Small intestine (tissue), 16 donors: ENCODE results near the gene GAS2. TPM values are rescaled to one million over a fixed set of nuclear protein-coding genes. Genes with fewer than 3 reads are reported as not detected.

Experiments used
- DNase-seq, 2 donors: peaks; one replicate each; pipeline versions ENCODE4 v3.0.0 to v3.0.0-alpha.2; 2013
- FAIRE-seq: peaks from 2 replicates; lab custom pipeline; 2012; peaks lifted over from hg19 to GRCh38; lab: Jason Lieb, UNC
- H3K27ac ChIP-seq, 3 donors: one replicate each; pipeline ENCODE4 v1.5.1; 2013; ENCODE audit warnings: low read length in 2 of 3, mild to moderate bottlenecking in 2 of 3, control low read depth in 1 of 3, inconsistent platforms in 1 of 3, low read depth in 1 of 3, moderate library complexity in 1 of 3
- H3K27me3 ChIP-seq, 3 donors: one replicate each; pipeline ENCODE4 v1.6.1; 2013; ENCODE audit warnings: low read length in 3 of 3, inconsistent platforms in 1 of 3; ENCODE audit not compliant: control insufficient read depth in 3 of 3, insufficient read depth in 3 of 3
- H3K36me3 ChIP-seq, 3 donors: one replicate each; pipeline ENCODE4 v1.6.1; 2013; ENCODE audit warnings: low read length in 3 of 3, inconsistent platforms in 1 of 3, low read depth in 1 of 3, mild to moderate bottlenecking in 1 of 3, moderate library complexity in 1 of 3; ENCODE audit not compliant: control insufficient read depth in 3 of 3, insufficient read depth in 2 of 3
- H3K4me1 ChIP-seq, 3 donors: one replicate each; pipeline ENCODE4 v1.6.1; 2013; ENCODE audit warnings: low read length in 2 of 3, inconsistent platforms in 1 of 3, low read depth in 1 of 3, mild to moderate bottlenecking in 1 of 3, moderate library complexity in 1 of 3; ENCODE audit not compliant: control insufficient read depth in 3 of 3, insufficient read depth in 2 of 3
- H3K4me3 ChIP-seq, 3 donors: one replicate each; pipeline ENCODE4 v1.5.1; 2013; ENCODE audit warnings: low read length in 3 of 3, control low read depth in 1 of 3, inconsistent platforms in 1 of 3, low read depth in 1 of 3, mild to moderate bottlenecking in 1 of 3, moderate library complexity in 1 of 3
- H3K9me3 ChIP-seq, 2 donors: one replicate each; pipeline ENCODE4 v1.6.1; 2013; ENCODE audit warnings: low read depth in 1 of 2, low read length in 1 of 2; ENCODE audit not compliant: control insufficient read depth in 2 of 2, insufficient read depth in 1 of 2
- WGBS, 3 donors: extraction: QIAGEN DNeasy Blood & Tissue Kit; methylation state at CpG; one replicate each; pipeline ENCODE4 v1.1.7; 2013; 5-methylcytosine and 5-hydroxymethylcytosine counted together
- long read RNA-seq, 10 donors: transcript quantifications; one replicate each; lab custom pipeline, GENCODE V29; 2026
- polyA plus RNA-seq, 4 donors: library from polyadenylated mRNA; stranded (reverse) in 3 of 4; unstranded in 1 of 4; fragments of 200-250 nt in 3 of 4; fragments of 120-200 nt in 1 of 4; gene quantifications; one replicate each; pipeline versions ENCODE4 v1.2.1 to v1.2.3, GENCODE V29; 2013
- donor health status: healthy with polysubstance abuse.
- donor health status: control.
- donor health status: control.
- donor health status: Bipolar disorder and iron deficiency.
- donor health status: healthy.

The GAS2 gene
- polyA plus RNA-seq: 1 to 10 TPM; 2.4 to 7.2 (median 2.9) TPM
- long read RNA-seq, donor 1, transcript GAS2-211 (1 exons, 895 nt): major isoform, 19 of 157 reads
- long read RNA-seq, donor 1, partial matches to known transcripts: 42 of 157 reads
- long read RNA-seq, donor 1, other reads (novel, unspliced or antisense): 95 of 157 reads
- long read RNA-seq, donor 2, transcript GAS2-211 (1 exons, 895 nt): major isoform, 8 of 9 reads
- long read RNA-seq, donor 2, partial matches to known transcripts: 0 of 9 reads
- long read RNA-seq, donor 2, other reads (novel, unspliced or antisense): 0 of 9 reads
- long read RNA-seq, donor 3, transcript GAS2-211 (1 exons, 895 nt): major isoform, 6 of 43 reads
- long read RNA-seq, donor 3, partial matches to known transcripts: 5 of 43 reads
- long read RNA-seq, donor 3, other reads (novel, unspliced or antisense): 32 of 43 reads
- long read RNA-seq, donor 4, partial matches to known transcripts: 0 of 2 reads
- long read RNA-seq, donor 4, other reads (novel, unspliced or antisense): 0 of 2 reads
- long read RNA-seq, donor 5, partial matches to known transcripts: 0 of 3 reads
- long read RNA-seq, donor 5, other reads (novel, unspliced or antisense): 0 of 3 reads
- long read RNA-seq, donor 6, transcript GAS2-211 (1 exons, 895 nt): major isoform, 7 of 7 reads
- long read RNA-seq, donor 6, partial matches to known transcripts: 0 of 7 reads
- long read RNA-seq, donor 6, other reads (novel, unspliced or antisense): 0 of 7 reads
- long read RNA-seq, donor 7: 0 reads
- long read RNA-seq, donor 8, partial matches to known transcripts: 0 of 1 reads
- long read RNA-seq, donor 8, other reads (novel, unspliced or antisense): 0 of 1 reads
- long read RNA-seq, donor 9, partial matches to known transcripts: 0 of 1 reads
- long read RNA-seq, donor 9, other reads (novel, unspliced or antisense): 0 of 1 reads
- long read RNA-seq, donor 10, transcript GAS2-211 (1 exons, 895 nt): major isoform, 14 of 79 reads
- long read RNA-seq, donor 10, partial matches to known transcripts: 14 of 79 reads
- long read RNA-seq, donor 10, other reads (novel, unspliced or antisense): 48 of 79 reads

- Histone ChIP-seq H3K4me1 (peaks cover 0 to 3% (median 3%) of the 10 kb centered on the region in 3 donors), H3K27me3 (peaks cover 0 to 8% (median 0%) of the 10 kb centered on the region in 3 donors), H3K27ac (peak within 1 kb of the TSS in 2 of 3 donors; percentile 11 to 66), H3K36me3 (no peaks in the 10 kb centered on the region), H3K9me3 (no peaks in the 10 kb centered on the region), H3K4me3 (peak within 1 kb of the TSS; percentile 41 to 64 (median 51))
- 3 to 6% (median 4%) methylated on average over 8 of the region's 8 CpGs for WGBS, 3 donors
- no peak for FAIRE-seq
- no peak for DNase-seq
Observed at GRCh38 chr11:22666325-22666687, at the start of gene GAS2. TSS of gene GAS2 (plus strand) at chr11:22666611. CDS start at chr11:22674870, 8,259 bp downstream.

DNA sequence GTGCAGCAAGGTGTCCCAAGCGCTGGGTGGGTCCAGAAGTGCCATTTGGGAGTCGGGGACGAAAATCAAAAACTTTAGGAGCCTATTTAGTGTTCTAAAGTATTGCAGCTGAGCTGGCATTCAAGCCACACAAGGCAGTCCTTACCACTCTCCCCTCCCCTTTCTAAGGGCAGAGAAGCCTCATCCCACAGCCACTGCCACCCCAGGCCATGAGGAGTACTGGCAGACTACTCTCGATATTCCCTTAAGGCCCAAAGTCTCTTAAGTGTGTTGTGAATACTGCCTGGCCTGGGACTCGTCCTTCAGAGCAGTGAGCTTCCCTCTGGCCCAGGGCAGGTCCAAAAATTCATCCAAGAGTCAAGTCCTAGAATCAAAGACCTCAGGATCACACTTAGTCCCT lies 48.5 kb upstream of the GAS2 start:
- peaks cover 0 to 3% (median 0%) of the 10 kb centered on the region in 3 donors for H3K36me3 ChIP-seq
- peaks cover 0 to 6% of the 10 kb centered on the region in 2 donors for H3K9me3 ChIP-seq
- H3K4me3 ChIP-seq: no peak overlapping the region
- WGBS, 3 donors: 89 to 94% (median 91%) methylated on average over 5 of the region's 5 CpGs
- H3K4me1 ChIP-seq: no peaks in the 10 kb centered on the region
- no peak overlapping the region for H3K27ac ChIP-seq
- DNase-seq (no peak), FAIRE-seq (no peak)
- H3K27me3 ChIP-seq: no peaks in the 10 kb centered on the region

- no peaks in the 10 kb centered on the region for H3K27me3 ChIP-seq
- 2 to 4% (median 2%) methylated on average over 31 of the region's 31 CpGs for WGBS, 3 donors
- FAIRE-seq: no peak
- H3K4me3 ChIP-seq: peak overlapping the region; percentile 70 to 98 (median 71)
- peaks cover 0 to 11% (median 0%) of the 10 kb centered on the region in 3 donors for H3K4me1 ChIP-seq
- H3K9me3 ChIP-seq: no peaks in the 10 kb centered on the region
- peak overlapping the region; percentile 94 to 98 (median 95) for H3K27ac ChIP-seq
- DNase-seq: peak; percentile 79 to 88
- no peaks in the 10 kb centered on the region for H3K36me3 ChIP-seq
Observed at GRCh38 chr11:22624742-22625447, 41.5 kb upstream of the GAS2 start.

DNA sequence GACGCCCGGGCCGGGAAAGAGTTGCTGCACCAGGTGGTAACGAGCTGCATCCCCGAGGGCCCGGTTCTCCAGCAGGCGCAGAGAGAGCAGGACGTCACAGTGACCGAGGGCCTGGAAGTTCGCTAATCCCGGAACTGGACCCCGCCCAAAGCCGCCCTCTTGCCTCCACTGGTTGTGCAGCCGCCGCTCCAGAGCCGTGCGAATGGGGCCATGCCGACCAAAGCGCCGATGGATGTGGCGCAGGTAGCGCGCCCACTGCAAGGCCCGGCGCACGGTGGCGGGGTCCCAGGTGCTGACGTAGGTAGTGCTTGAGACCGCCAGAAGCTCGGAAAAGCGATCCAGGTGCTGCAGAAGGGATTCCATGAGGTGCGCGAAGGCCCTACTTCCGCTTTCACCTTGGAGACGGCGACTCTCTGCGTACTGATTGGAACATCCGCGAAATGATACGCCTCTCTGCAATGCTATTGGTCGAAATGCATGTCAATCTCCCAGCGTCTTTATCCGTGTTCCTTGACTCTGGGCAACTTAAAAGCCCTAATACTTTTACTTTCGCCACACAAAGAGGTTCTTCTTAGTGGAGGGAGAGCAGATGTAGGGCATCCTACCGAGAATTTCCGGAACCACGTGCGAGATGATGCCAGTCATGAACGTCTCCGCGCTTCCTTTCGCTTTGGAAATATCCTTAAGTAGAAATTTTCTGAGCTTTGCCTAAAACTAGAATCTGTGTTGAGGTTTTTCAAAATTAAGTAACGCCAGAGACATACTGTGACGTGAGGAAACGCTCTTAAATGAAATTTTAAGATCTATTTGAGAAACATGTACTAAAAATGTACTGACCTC lies 40.7 kb upstream of the GAS2 start, which contains the start of gene FANCF:
Gene FANCF, minus strand, starts transcription at position 376 of the 840 bp plus-strand sequence. Its CDS starts 13 bp downstream, at position 363.
- DNase-seq (peak; percentile 100), FAIRE-seq (no peak)
- H3K9me3 ChIP-seq: no peaks in the 10 kb centered on the region
- H3K27me3 ChIP-seq: no peaks in the 10 kb centered on the region
- no peaks in the 10 kb centered on the region for H3K36me3 ChIP-seq
- H3K4me1 ChIP-seq: peaks cover 0 to 11% (median 0%) of the 10 kb centered on the region in 3 donors
- H3K27ac ChIP-seq: peak within 1 kb of the TSS; percentile 94 to 98 (median 95)
- WGBS, 3 donors: 0 to 1% (median 0%) methylated on average over 54 to 55 of the region's 55 CpGs
- H3K4me3 ChIP-seq: peak within 1 kb of the TSS; percentile 70 to 98 (median 71)

DNA sequence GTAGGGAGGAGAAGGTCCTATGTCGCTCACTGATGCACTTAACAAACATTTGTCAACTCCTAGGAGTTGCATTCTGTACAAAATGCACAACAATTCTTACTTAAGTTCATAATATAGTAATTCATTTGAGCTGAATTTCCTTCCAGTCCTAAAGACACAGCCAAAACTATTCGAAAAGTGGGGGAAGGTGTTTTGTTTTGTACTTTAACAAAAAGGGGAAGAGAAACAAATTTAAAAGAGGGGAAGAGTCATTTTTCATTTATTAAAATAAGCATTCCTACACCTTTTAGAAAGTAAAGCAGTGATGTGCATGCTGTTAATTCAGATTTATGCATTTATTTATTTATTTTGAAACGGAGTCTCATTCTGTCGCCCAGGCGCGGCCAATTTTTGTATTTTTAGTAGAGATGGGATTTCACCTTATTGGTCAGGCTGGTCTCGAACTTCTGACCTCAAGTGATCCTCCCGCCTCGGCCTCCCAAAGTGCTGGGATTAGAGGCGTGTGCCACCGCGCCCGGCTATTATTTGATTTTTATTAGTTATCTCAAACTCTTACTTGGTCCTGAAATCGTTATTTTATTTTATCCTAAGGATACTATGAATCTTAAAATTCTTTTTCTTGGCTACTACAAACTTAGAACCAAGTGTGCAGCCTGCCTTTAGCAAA lies 39.7 kb upstream of the GAS2 start:
- no peaks in the 10 kb centered on the region for H3K27me3 ChIP-seq
- DNase-seq (no peak), FAIRE-seq (no peak)
- H3K9me3 ChIP-seq: no peaks in the 10 kb centered on the region
- WGBS, 3 donors: 91 to 93% (median 92%) methylated on average over 14 of the region's 14 CpGs
- no peak overlapping the region for H3K27ac ChIP-seq
- H3K36me3 ChIP-seq: no peaks in the 10 kb centered on the region
- peaks cover 0 to 11% (median 0%) of the 10 kb centered on the region in 3 donors for H3K4me1 ChIP-seq
- peak overlapping the region in 1 of 3 donors; percentile 71 for H3K4me3 ChIP-seq

DNA sequence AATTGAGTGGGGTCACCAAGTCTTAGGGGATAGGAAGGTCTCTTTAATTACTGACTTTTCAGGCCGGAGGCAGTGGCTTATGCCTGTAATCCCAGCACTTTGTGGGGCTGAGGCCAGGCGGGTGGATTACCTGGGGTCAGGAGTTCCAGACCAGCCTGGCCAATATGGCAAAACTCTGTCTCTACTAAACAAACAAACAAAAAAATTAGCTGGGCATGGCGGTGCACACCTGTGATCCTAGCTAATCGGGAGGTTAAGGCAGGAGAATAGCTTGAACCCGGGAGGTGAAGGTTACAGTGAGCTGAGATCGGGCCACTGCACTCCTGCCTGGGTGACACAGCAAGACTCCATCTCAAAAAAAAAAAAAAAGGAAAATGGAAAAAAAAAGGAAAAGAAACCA lies 39.0 kb upstream of the GAS2 start:
- WGBS, 3 donors: 88 to 94% (median 92%) methylated on average over 6 of the region's 6 CpGs
- FAIRE-seq: no peak

GRCh38 chr11:22633354-22633902 lies 33.0 kb upstream of the GAS2 start:
- no peak overlapping the region for H3K4me3 ChIP-seq
- no peaks in the 10 kb centered on the region for H3K9me3 ChIP-seq
- no peaks in the 10 kb centered on the region for H3K27me3 ChIP-seq
- no peak for FAIRE-seq
- no peak for DNase-seq
- no peaks in the 10 kb centered on the region for H3K36me3 ChIP-seq
- H3K27ac ChIP-seq: no peak overlapping the region
- H3K4me1 ChIP-seq: peaks cover 0 to 9% (median 0%) of the 10 kb centered on the region in 3 donors

More for the DNA sequence above, 39.0 kb upstream of the GAS2 start:
- no peaks in the 10 kb centered on the region for H3K27me3 ChIP-seq
- H3K9me3 ChIP-seq: no peaks in the 10 kb centered on the region
- H3K4me3 ChIP-seq: no peak overlapping the region
- H3K36me3 ChIP-seq: no peaks in the 10 kb centered on the region
- H3K4me1 ChIP-seq: peaks cover 0 to 11% (median 0%) of the 10 kb centered on the region in 3 donors
- no peak for DNase-seq
- H3K27ac ChIP-seq: no peak overlapping the region
